Ascending aorta (tissue), 2 donors: Measurements from ENCODE around the gene TOGARAM1. TPM values are rescaled to one million over a fixed set of nuclear protein-coding genes. Genes with fewer than 3 reads are reported as not detected.

Source experiments
- DNase-seq, 2 donors: peaks; one replicate each; pipeline ENCODE4 v3.0.0-alpha.2; 2019; ENCODE audit warnings: low spot score in 2 of 2
- H3K27ac ChIP-seq, 2 donors: fragments of 200-600 bp; sonication (generic); one replicate each; pipeline ENCODE4 v1.5.1; 2016 to 2017; ENCODE audit warnings: mild to moderate bottlenecking in 1 of 2
- H3K27me3 ChIP-seq: fragments of 200-600 bp; sonication (generic); one replicate; pipeline ENCODE4 v1.5.1; 2017
- H3K36me3 ChIP-seq, 2 donors: fragments of 200-600 bp; sonication (generic); one replicate each; pipeline ENCODE4 v1.5.1; 2016
- H3K4me1 ChIP-seq, 2 donors: fragments of 200-600 bp; sonication (generic); one replicate each; pipeline ENCODE4 v1.5.1; 2016 to 2017; ENCODE audit warnings: mild to moderate bottlenecking in 1 of 2
- H3K4me3 ChIP-seq, 2 donors: fragments of 200-600 bp; sonication (generic); one replicate each; pipeline ENCODE4 v1.5.1; 2016 to 2017; ENCODE audit warnings: mild to moderate bottlenecking in 1 of 2
- H3K9me3 ChIP-seq, 2 donors: fragments of 200-600 bp; sonication (generic); one replicate each; pipeline ENCODE4 v1.5.1; 2016
- CTCF ChIP-seq, 3 experiments: fragments of 200-600 bp in 2 of 3; fragments of 450-650 bp in 1 of 3; sonication (generic) in 2 of 3; IDR thresholded peaks; one replicate each; pipeline ENCODE4 v1.5.1; 2016 to 2019; ENCODE audit warnings: antibody characterized with exemption in 3 of 3, mild to moderate bottlenecking in 1 of 3, moderate library complexity in 1 of 3
- intact Hi-C: fragments of 100-400 bp; cut with DNase I; formaldehyde crosslinking; loops from one replicate; pipeline ENCODE4 v1.15.1; 2023
- total RNA-seq: library from RNA; depleted of rRNA; stranded (reverse); fragments of >200 nt; gene quantifications from one replicate; pipeline ENCODE4 v1.1.0, GENCODE V29; 2016

The TOGARAM1 gene
- 1.8 TPM for total RNA-seq

GRCh38 chr14:44961554-44962333 lies at the start of gene TOGARAM1, which contains the start of gene KLHL28:
Gene TOGARAM1 (plus strand): TSS chr14:44962190. CDS start chr14:44962422, 232 bp downstream.
Gene KLHL28 (minus strand): TSS chr14:44961947. CDS start chr14:44945928, 16,019 bp downstream.
- no peaks in the 10 kb centered on the region for H3K27me3 ChIP-seq
- intact Hi-C loops, result loop anchor here (1.0 to 5.0 kb wide), 5 partner anchors 49 to 291 kb away; partner anchors contain the start of genes FKBP3, MIS18BP1 and PRPF39
- H3K4me1 ChIP-seq, result peaks cover 2 to 22% of the 10 kb centered on the region in 2 donors
- peak; percentile 97 to 100 for DNase-seq
- no peaks in the 10 kb centered on the region for H3K36me3 ChIP-seq
- TF ChIP-seq CTCF (IDR thresholded peaks at IDR 0.05), result no peak
- H3K4me3 ChIP-seq, result peak within 1 kb of the TSS; percentile 83 to 96
- H3K27ac ChIP-seq, result peak within 1 kb of the TSS; percentile 81 to 90
- H3K9me3 ChIP-seq, result no peaks in the 10 kb centered on the region

- no peaks in the 10 kb centered on the region for H3K36me3 ChIP-seq
- intact Hi-C loops, result loop anchor here (5.0 kb wide), 2 partner anchors 47 to 352 kb away; partner anchors contain the start of genes KLHL28 and TOGARAM1
- H3K27ac ChIP-seq, result no peak overlapping the region
- no peaks in the 10 kb centered on the region for H3K27me3 ChIP-seq
- H3K4me3 ChIP-seq, result no peak overlapping the region
- H3K4me1 ChIP-seq, result peaks cover 0 to 6% of the 10 kb centered on the region in 2 donors
- TF ChIP-seq CTCF (IDR thresholded peaks at IDR 0.05), result no peak
- no peaks in the 10 kb centered on the region for H3K9me3 ChIP-seq
- no peak for DNase-seq
Measured at GRCh38 chr14:44914849-44915248, 47.1 kb upstream of the TOGARAM1 start.

- Histone ChIP-seq H3K27me3 (no peaks in the 10 kb centered on the region), H3K36me3 (peaks cover 0 to 14% of the 10 kb centered on the region in 2 donors), H3K4me1 (no peaks in the 10 kb centered on the region), H3K27ac (no peak overlapping the region), H3K9me3 (no peaks in the 10 kb centered on the region), H3K4me3 (no peak overlapping the region)
- TF ChIP-seq CTCF (IDR thresholded peaks at IDR 0.05), result no peak
- intact Hi-C loops, result no loop called here
- DNase-seq, result no peak
Measured at GRCh38 chr14:44928793-44929192, 33.2 kb upstream of the TOGARAM1 start.

GRCh38 chr14:44935155-44935554 lies 26.8 kb upstream of the TOGARAM1 start:
- H3K27ac ChIP-seq, result no peak overlapping the region
- H3K4me3 ChIP-seq, result no peak overlapping the region
- no peaks in the 10 kb centered on the region for H3K9me3 ChIP-seq
- peaks cover 13 to 34% of the 10 kb centered on the region in 2 donors for H3K36me3 ChIP-seq
- DNase-seq, result no peak
- intact Hi-C loops, result no loop called here
- no peak for TF ChIP-seq CTCF (IDR thresholded peaks at IDR 0.05)
- H3K27me3 ChIP-seq, result no peaks in the 10 kb centered on the region
- no peaks in the 10 kb centered on the region for H3K4me1 ChIP-seq

GRCh38 chr14:44937547-44937946 lies 24.4 kb upstream of the TOGARAM1 start:
- Histone ChIP-seq H3K4me3 (no peak overlapping the region), H3K9me3 (no peaks in the 10 kb centered on the region)
- DNase-seq, result no peak

More at GRCh38 chr14:44937547-44937946, 24.4 kb upstream of the TOGARAM1 start:
- intact Hi-C loops, result no loop called here
- TF ChIP-seq CTCF (IDR thresholded peaks at IDR 0.05), result no peak
- Histone ChIP-seq H3K27me3 (no peaks in the 10 kb centered on the region), H3K36me3 (peaks cover 21 to 43% of the 10 kb centered on the region in 2 donors), H3K27ac (no peak overlapping the region), H3K4me1 (no peaks in the 10 kb centered on the region)
